Rectal smooth muscle tissue (tissue), 1 donor: Measurements from ENCODE around the gene TASOR2.

Experiments
- H3K27ac ChIP-seq: one replicate; pipeline ENCODE4 v1.7.0; 2013; ENCODE audit warnings: low read depth, low read length, inconsistent platforms
- H3K27me3 ChIP-seq: one replicate; pipeline ENCODE4 v1.7.0; 2013; ENCODE audit warnings: low read length; ENCODE audit not compliant: control insufficient read depth, insufficient read depth
- H3K36me3 ChIP-seq: one replicate; pipeline ENCODE4 v1.7.0; 2013; ENCODE audit warnings: low read length; ENCODE audit not compliant: control insufficient read depth, insufficient read depth
- H3K4me1 ChIP-seq: one replicate; pipeline ENCODE4 v1.7.0; 2013; ENCODE audit warnings: low read length; ENCODE audit not compliant: control insufficient read depth, insufficient read depth
- H3K4me3 ChIP-seq: one replicate; pipeline ENCODE4 v1.7.0; 2013; ENCODE audit warnings: low read length
- H3K9ac ChIP-seq: one replicate; pipeline ENCODE4 v1.7.0; 2013; ENCODE audit warnings: low read length

TASOR2 gene, protein sequence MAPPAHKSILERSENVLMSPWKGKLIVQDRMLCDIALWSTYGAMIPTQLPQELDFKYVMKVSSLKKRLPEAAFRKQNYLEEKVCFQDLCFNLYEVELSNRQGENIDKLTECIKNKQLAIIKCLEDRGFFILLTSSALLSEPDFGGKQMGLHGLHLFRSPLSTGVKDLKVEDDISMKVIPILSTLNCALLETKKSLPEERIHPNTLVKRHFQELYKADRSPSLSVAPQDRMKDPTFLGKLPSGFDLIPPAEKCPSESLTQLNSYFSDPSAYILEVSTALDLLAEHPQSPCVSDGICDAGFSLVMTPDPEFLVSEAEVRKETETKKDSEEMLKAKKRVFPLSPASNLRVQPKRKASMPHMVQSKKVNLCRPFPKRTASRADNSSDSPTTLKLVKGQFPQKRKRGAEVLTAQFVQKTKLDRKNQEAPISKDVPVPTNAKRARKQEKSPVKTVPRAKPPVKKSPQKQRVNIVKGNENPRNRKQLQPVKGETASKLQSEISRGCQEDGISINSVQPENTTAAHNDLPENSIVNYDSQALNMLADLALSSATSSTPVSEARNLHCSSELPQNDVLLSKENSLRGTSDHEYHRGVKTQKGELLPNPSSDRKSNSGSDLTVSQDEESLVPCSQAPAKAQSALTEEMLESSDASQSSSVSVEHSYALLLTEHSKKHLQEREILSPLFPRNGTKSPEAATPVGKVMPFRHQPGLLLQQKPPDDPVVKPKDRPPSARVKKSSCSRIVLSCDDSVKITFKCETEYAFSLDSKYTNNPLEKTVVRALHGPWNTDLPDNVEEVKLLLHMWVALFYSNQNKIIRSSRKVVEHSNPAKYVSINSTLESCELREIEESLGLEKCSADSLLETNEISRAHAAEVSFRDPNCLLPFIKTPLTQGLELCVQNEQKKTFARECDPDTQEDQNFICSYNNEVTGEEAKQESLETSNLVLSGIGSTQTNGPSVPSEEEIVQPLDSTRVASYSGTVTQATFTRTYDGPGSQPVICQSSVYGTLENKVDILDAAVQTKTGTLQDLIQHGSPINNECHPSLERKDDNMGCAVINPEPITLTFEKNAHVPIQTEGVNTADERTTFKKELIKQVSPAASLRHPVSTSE (N-terminal part only)

GRCh38 chr10:5684318-5684970 is at the start of gene TASOR2:
TSS of gene TASOR2 (plus strand) at chr10:5684838. CDS start at chr10:5720643, 35,805 bp downstream.
- Histone ChIP-seq H3K36me3 (no peaks in the 10 kb centered on the region), H3K27me3 (no peaks in the 10 kb centered on the region), H3K9ac (peak within 1 kb of the TSS; percentile 68), H3K4me3 (peak within 1 kb of the TSS; percentile 94), H3K27ac (peak within 1 kb of the TSS; percentile 72), H3K4me1 (peaks cover 6% of the 10 kb centered on the region)

DNA sequence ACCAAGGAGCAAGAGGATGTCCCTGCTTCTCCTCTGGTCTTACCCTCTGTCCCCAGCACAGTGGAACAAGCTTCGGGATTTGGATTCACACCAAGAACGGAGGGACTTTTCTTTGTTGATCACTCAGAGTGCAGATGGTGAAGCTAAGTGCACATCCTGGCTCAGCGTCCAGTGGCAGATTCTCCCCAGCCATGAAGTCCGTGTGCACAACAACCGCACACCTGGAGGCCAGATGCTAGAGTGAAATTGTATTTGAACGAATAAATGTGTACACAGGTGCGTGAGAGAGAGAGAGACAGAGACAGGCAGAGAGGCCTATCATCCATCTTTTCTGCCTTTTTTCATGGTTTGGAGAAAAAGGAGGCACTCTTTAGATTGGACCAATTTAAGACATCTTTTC is 49.7 kb upstream of the TASOR2 start:
- H3K4me3 ChIP-seq: no peak overlapping the region
- H3K4me1 ChIP-seq: no peaks in the 10 kb centered on the region
- no peak overlapping the region for H3K27ac ChIP-seq
- no peaks in the 10 kb centered on the region for H3K27me3 ChIP-seq
- peaks cover 7% of the 10 kb centered on the region for H3K36me3 ChIP-seq
- H3K9ac ChIP-seq: no peak overlapping the region

DNA sequence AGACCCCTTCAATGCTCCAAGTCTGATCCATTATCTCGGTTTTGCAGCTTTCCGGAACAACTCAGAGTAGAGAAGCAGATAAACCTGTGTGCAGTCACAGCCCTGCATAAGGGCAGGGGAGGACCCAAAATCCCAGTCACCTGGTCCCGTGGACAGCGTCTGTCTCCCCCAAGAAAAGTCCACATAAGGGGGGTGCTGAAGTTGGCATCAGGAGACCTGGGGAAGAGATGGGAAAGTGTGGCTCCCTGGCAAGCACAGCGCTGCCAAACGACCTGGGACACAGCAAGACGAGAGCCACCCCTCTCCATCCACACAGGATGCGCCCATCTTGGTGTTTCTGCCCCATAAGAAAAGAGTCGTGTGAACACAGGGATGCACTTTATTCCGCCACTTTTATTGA is 46.1 kb upstream of the TASOR2 start:
- no peak overlapping the region for H3K27ac ChIP-seq
- no peak overlapping the region for H3K4me3 ChIP-seq
- peaks cover 7% of the 10 kb centered on the region for H3K36me3 ChIP-seq
- H3K27me3 ChIP-seq: no peaks in the 10 kb centered on the region
- no peak overlapping the region for H3K9ac ChIP-seq
- no peaks in the 10 kb centered on the region for H3K4me1 ChIP-seq

- peaks cover 7% of the 10 kb centered on the region for H3K36me3 ChIP-seq
- no peaks in the 10 kb centered on the region for H3K27me3 ChIP-seq
- H3K9ac ChIP-seq: no peak overlapping the region
- H3K4me1 ChIP-seq: no peaks in the 10 kb centered on the region
- H3K27ac ChIP-seq: no peak overlapping the region
- no peak overlapping the region for H3K4me3 ChIP-seq
These were observed 45.6 kb upstream of the TASOR2 start for GRCh38 chr10:5639066-5639465.

- peaks cover 7% of the 10 kb centered on the region for H3K36me3 ChIP-seq
- H3K27ac ChIP-seq: no peak overlapping the region
- no peaks in the 10 kb centered on the region for H3K4me1 ChIP-seq
- H3K9ac ChIP-seq: no peak overlapping the region
- H3K27me3 ChIP-seq: no peaks in the 10 kb centered on the region
- H3K4me3 ChIP-seq: no peak overlapping the region
These were observed 44.6 kb upstream of the TASOR2 start for GRCh38 chr10:5640036-5640435.

DNA sequence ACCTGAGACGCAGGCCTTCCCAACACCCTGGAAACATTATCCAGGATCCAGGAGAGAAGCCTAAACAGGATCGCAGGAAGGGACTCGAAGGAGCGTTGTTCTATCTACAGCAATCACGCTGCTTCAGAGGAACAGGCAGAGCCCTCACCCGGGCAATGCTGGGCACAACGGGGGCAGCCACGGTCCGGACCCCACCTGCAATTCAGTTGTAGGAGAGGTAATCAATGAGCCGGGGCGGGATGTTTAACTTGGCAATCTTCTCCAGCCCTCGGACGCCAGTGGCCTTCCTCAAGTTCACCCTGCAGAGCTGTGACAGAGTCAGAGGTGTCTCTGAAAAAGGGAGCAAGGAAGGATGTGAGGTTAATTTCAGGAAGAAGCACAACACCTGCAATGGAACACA is 44.1 kb upstream of the TASOR2 start:
- Histone ChIP-seq H3K36me3 (peaks cover 7% of the 10 kb centered on the region), H3K27me3 (no peaks in the 10 kb centered on the region), H3K27ac (no peak overlapping the region), H3K9ac (no peak overlapping the region), H3K4me1 (no peaks in the 10 kb centered on the region), H3K4me3 (no peak overlapping the region)

GRCh38 chr10:5641501-5641900 is 43.1 kb upstream of the TASOR2 start:
- Histone ChIP-seq H3K4me1 (no peaks in the 10 kb centered on the region), H3K36me3 (peaks cover 7% of the 10 kb centered on the region), H3K27me3 (no peaks in the 10 kb centered on the region), H3K9ac (no peak overlapping the region), H3K4me3 (no peak overlapping the region), H3K27ac (no peak overlapping the region)

DNA sequence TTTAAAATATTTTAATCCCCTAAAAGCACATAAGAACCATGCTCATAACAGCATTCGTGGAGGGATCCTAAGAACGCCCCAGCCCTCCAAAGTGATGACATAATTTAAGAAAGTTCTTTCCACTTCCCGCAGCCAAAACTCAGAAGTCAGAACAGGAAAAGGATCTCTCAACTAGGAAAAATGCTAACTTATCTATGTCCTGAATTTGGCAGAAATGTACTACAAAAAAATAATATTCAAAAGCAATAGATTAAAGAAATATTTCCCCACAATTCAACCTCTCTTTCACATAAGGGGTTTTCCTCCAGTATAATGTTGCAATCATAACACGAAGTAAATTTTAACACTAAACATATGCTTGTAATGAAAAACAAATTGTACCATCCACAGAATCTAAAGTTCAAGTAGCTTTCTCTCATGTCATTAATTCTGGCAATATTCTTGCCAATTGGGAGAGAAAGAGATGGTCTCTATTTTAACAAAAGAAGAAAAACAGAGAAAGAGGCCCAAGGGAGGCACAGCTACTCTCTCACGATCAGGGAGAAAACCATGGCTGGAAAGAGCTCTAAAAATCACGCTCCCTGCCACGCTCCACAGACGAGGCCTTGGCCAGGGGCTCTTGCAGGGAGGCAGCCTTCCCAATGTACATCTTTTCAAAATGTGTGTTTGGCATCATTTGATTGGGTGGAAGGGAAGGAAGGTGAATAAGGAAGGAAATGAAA is 41.1 kb upstream of the TASOR2 start:
- no peak overlapping the region for H3K9ac ChIP-seq
- H3K27me3 ChIP-seq: no peaks in the 10 kb centered on the region
- H3K36me3 ChIP-seq: peaks cover 5% of the 10 kb centered on the region
- H3K27ac ChIP-seq: no peak overlapping the region
- no peaks in the 10 kb centered on the region for H3K4me1 ChIP-seq
- no peak overlapping the region for H3K4me3 ChIP-seq

DNA sequence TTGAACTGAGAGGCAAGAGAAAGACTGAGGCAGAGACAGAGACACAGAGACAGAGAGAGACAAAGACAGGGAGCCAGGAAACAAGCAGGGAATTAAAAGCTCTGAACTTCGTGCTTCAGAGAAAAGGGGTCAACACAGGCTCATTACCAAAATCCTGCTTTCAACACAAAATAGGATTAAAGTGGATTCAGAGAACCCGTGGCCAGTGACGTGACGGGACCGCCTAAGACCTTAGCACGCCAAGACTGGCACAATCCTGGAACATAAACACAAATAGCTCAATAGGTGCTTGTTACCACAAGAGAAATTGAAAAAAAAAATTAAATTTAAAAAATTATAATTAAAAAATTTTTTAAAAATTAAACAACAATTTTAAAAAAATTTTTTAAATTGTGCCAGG is 39.7 kb upstream of the TASOR2 start:
- Histone ChIP-seq H3K4me1 (no peaks in the 10 kb centered on the region), H3K27ac (no peak overlapping the region), H3K27me3 (no peaks in the 10 kb centered on the region), H3K36me3 (no peaks in the 10 kb centered on the region), H3K9ac (no peak overlapping the region), H3K4me3 (no peak overlapping the region)

DNA sequence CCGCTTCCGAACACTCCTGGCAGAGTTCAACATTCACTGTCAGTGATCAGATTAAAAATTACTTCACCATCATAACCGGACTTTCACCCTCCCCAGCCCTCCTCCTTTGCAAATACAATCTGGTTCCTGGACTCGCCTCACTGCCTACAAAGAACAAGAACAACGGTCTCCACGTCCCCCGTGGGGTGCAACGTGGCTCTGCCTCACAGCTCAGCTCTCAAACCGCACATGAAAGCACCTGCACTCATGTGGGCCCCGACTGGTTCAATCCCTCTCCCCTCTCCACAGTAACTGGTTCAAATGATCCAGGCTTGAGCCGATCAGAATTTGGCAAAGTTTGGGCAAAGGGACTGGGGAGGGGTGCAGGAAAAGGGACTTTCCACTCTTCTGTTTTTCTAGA is 39.3 kb upstream of the TASOR2 start:
- Histone ChIP-seq H3K9ac (no peak overlapping the region), H3K27me3 (no peaks in the 10 kb centered on the region), H3K27ac (no peak overlapping the region), H3K4me3 (no peak overlapping the region), H3K4me1 (no peaks in the 10 kb centered on the region), H3K36me3 (no peaks in the 10 kb centered on the region)

- Histone ChIP-seq H3K27me3 (no peaks in the 10 kb centered on the region), H3K36me3 (no peaks in the 10 kb centered on the region), H3K27ac (peak overlapping the region; percentile 17), H3K9ac (no peak overlapping the region), H3K4me3 (no peak overlapping the region), H3K4me1 (no peaks in the 10 kb centered on the region)
These were observed 38.6 kb upstream of the TASOR2 start for GRCh38 chr10:5645944-5646617.
